Liver (tissue), 9 donors: ENCODE results near the gene PARM1. TPM values are rescaled to one million over a fixed set of nuclear protein-coding genes. Genes with fewer than 3 reads are reported as not detected.

Experiments
- DNase-seq: peaks from one replicate; pipeline ENCODE4 v3.0.0-alpha.2; 2017; ENCODE audit warnings: low spot score
- H3K27ac ChIP-seq, 2 donors: one replicate each; pipeline ENCODE4 v1.7.0; 2013; ENCODE audit warnings: inconsistent platforms in 2 of 2, low read length in 2 of 2, control low read depth in 1 of 2, low read depth in 1 of 2, mild to moderate bottlenecking in 1 of 2
- H3K27me3 ChIP-seq, 4 donors: one replicate each; pipeline versions ENCODE4 v1.6.1 to v1.7.0; 2013; ENCODE audit warnings: low read length in 3 of 4, inconsistent platforms in 1 of 4, mild to moderate bottlenecking in 1 of 4, moderate library complexity in 1 of 4; ENCODE audit not compliant: control insufficient read depth in 4 of 4, insufficient read depth in 4 of 4
- H3K36me3 ChIP-seq, 4 donors: one replicate each; pipeline versions ENCODE4 v1.6.1 to v1.7.0; 2013; ENCODE audit warnings: low read length in 3 of 4, mild to moderate bottlenecking in 3 of 4, low read depth in 1 of 4, moderate library complexity in 1 of 4; ENCODE audit not compliant: control insufficient read depth in 4 of 4, insufficient read depth in 3 of 4
- H3K4me1 ChIP-seq, 4 donors: one replicate each; pipeline versions ENCODE4 v1.6.1 to v1.7.0; 2013; ENCODE audit warnings: low read length in 3 of 4, mild to moderate bottlenecking in 3 of 4, moderate library complexity in 1 of 4; ENCODE audit not compliant: control insufficient read depth in 4 of 4, insufficient read depth in 4 of 4
- H3K4me3 ChIP-seq, 3 donors: one replicate each; pipeline versions ENCODE4 v1.6.1 to v1.7.0; 2013; ENCODE audit warnings: low read length in 3 of 3, control low read depth in 1 of 3, low read depth in 1 of 3, mild to moderate bottlenecking in 1 of 3
- H3K9ac ChIP-seq, 2 donors: one replicate each; pipeline ENCODE4 v1.7.0; 2013; ENCODE audit warnings: low read length in 2 of 2, mild to moderate bottlenecking in 2 of 2, moderate library complexity in 2 of 2, control low read depth in 1 of 2, low read depth in 1 of 2
- H3K9me3 ChIP-seq, 4 donors: one replicate each; pipeline versions ENCODE4 v1.6.1 to v1.7.0; 2013; ENCODE audit warnings: low read length in 3 of 4; ENCODE audit not compliant: control insufficient read depth in 4 of 4
- EGR1 ChIP-seq, 2 donors: IDR thresholded peaks; 2 replicates each; pipeline ENCODE4 v1.6.1; 2016 to 2018; ENCODE audit warnings: antibody characterized with exemption in 2 of 2, low read depth in 2 of 2
- FOXA2 ChIP-seq: IDR thresholded peaks from 2 replicates; pipeline ENCODE4 v1.6.1; 2016; ENCODE audit warnings: antibody characterized with exemption
- GABPA ChIP-seq, 2 donors: IDR thresholded peaks in 1 of 2; conservative IDR thresholded peaks in 1 of 2; 2 replicates each; pipeline ENCODE4 v1.6.1; 2016; ENCODE audit warnings: antibody characterized with exemption in 2 of 2, mild to moderate bottlenecking in 1 of 2, moderate library complexity in 1 of 2
- HNF4A ChIP-seq, 2 donors: conservative IDR thresholded peaks; 2 replicates each; pipeline ENCODE4 v1.6.1; 2016; ENCODE audit warnings: antibody characterized with exemption in 2 of 2, mild to moderate bottlenecking in 2 of 2
- HNF4G ChIP-seq: IDR thresholded peaks from 2 replicates; pipeline ENCODE4 v1.6.1; 2016; ENCODE audit warnings: antibody characterized with exemption
- JUND ChIP-seq, 2 donors: IDR thresholded peaks; 2 replicates each; pipeline ENCODE4 v1.6.1; 2016; ENCODE audit warnings: antibody characterized with exemption in 2 of 2
- NR2F2 ChIP-seq: IDR thresholded peaks from 2 replicates; pipeline ENCODE4 v1.6.1; 2016; ENCODE audit warnings: antibody characterized with exemption
- RXRA ChIP-seq, 2 donors: IDR thresholded peaks; 2 replicates each; pipeline ENCODE4 v1.6.1; 2017 to 2018; ENCODE audit warnings: antibody characterized with exemption in 2 of 2, mild to moderate bottlenecking in 1 of 2
- SP1 ChIP-seq: IDR thresholded peaks from 2 replicates; pipeline ENCODE4 v1.6.1; 2018; ENCODE audit warnings: antibody characterized with exemption, mild to moderate bottlenecking
- TAF1 ChIP-seq: conservative IDR thresholded peaks from 2 replicates; pipeline ENCODE4 v1.6.1; 2016; ENCODE audit warnings: antibody characterized with exemption, mild to moderate bottlenecking
- YY1 ChIP-seq: IDR thresholded peaks from 2 replicates; pipeline ENCODE4 v1.6.1; 2016; ENCODE audit warnings: antibody characterized with exemption, mild to moderate bottlenecking
- WGBS: extraction: QIAGEN DNeasy Blood & Tissue Kit; methylation state at CpG from one replicate; pipeline ENCODE4 v1.1.7; 2013; 5-methylcytosine and 5-hydroxymethylcytosine counted together
- polyA plus RNA-seq, 2 donors: library from polyadenylated mRNA; stranded (reverse) in 1 of 2; unstranded in 1 of 2; fragments of 200-250 nt in 1 of 2; fragments of >200 nt in 1 of 2; fragmentation: Nextera tagmentation in 1 of 2; extraction: Ambion mirVana in 1 of 2; gene quantifications; one replicate each; pipeline versions ENCODE4 v1.2.1 to v1.2.3, GENCODE V29; 2013 to 2015
- total RNA-seq, 2 donors: library from RNA; depleted of rRNA; stranded (reverse); fragments of >200 nt; gene quantifications; one replicate each; pipeline ENCODE4 v1.2.3, GENCODE V29; 2014
- TF ChIP-seq, protein P1 (sequence below): fragments of 150-350 bp; IDR thresholded peaks from 2 replicates; pipeline ENCODE4 v1.5.1; 2017; ENCODE audit warnings: improper control_type of control experiment, low read depth, low read length; ENCODE audit not compliant: missing input control
- TF ChIP-seq, protein P2 (sequence below): IDR thresholded peaks from 2 replicates; pipeline ENCODE4 v1.6.1; 2016; ENCODE audit warnings: antibody characterized with exemption, mild to moderate bottlenecking
- TF ChIP-seq, protein P3 (sequence below): IDR thresholded peaks from 2 replicates; pipeline ENCODE4 v1.6.1; 2016; ENCODE audit warnings: antibody characterized with exemption
- donor health status: healthy.
- donor health status: healthy.
- donor health status: healthy.
- donor health status: healthy.
- donor health status: healthy.

PARM1 gene
- total and polyA plus RNA-seq, 4 donors, result 0.42 to 2.2 (median 0.74) TPM

- TF ChIP-seq EGR1 (IDR thresholded peaks at IDR 0.05; ENCODE audit: low read depth in 2 of 2), result no peak
- TF ChIP-seq GABPA (IDR thresholded peaks at IDR 0.05 in 1 of 2, conservative IDR thresholded peaks at IDR 0.05 in 1 of 2), result no peak
Observed at GRCh38 chr4:74934016-74934831, 1.3 kb downstream of the PARM1 start (continued).

DNA sequence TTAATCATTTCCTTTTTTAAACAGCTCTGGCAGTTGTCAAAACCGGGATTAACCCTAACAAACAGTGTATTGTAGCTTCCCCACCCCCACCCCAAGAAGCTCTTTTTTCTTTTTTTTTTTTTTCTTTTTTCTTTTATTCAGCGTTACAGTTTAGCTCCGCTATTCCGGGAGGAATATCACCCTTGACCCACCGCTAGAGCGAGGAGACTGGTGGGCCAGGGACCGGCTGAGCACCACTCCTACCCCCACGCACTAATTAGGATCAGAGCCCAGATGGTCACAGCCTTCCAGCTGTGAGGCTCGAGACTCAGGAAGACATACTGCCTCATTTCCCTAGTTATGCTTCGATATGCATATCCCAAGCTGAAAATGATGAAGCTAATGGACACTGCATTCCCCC is 2.0 kb downstream of the PARM1 start:
- Histone ChIP-seq H3K9ac (no peak overlapping the region), H3K27ac (no peak overlapping the region), H3K36me3 (no peaks in the 10 kb centered on the region), H3K4me3 (no peak overlapping the region), H3K27me3 (peaks cover 0 to 13% (median 6%) of the 10 kb centered on the region in 4 donors), H3K4me1 (peaks cover 9 to 22% (median 19%) of the 10 kb centered on the region in 4 donors), H3K9me3 (no peaks in the 10 kb centered on the region)
- WGBS, result 24% methylated on average over 10 of the region's 10 CpGs
- DNase-seq, result no peak
- no peak for TF ChIP-seq RXRA (IDR thresholded peaks at IDR 0.05)
- TF ChIP-seq HNF4G, result no peak
- TF ChIP-seq, protein P1, sequence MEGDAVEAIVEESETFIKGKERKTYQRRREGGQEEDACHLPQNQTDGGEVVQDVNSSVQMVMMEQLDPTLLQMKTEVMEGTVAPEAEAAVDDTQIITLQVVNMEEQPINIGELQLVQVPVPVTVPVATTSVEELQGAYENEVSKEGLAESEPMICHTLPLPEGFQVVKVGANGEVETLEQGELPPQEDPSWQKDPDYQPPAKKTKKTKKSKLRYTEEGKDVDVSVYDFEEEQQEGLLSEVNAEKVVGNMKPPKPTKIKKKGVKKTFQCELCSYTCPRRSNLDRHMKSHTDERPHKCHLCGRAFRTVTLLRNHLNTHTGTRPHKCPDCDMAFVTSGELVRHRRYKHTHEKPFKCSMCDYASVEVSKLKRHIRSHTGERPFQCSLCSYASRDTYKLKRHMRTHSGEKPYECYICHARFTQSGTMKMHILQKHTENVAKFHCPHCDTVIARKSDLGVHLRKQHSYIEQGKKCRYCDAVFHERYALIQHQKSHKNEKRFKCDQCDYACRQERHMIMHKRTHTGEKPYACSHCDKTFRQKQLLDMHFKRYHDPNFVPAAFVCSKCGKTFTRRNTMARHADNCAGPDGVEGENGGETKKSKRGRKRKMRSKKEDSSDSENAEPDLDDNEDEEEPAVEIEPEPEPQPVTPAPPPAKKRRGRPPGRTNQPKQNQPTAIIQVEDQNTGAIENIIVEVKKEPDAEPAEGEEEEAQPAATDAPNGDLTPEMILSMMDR, result no peak
- no peak for TF ChIP-seq NR2F2
- no peak for TF ChIP-seq FOXA2
- TF ChIP-seq JUND (IDR thresholded peaks at IDR 0.05), result no peak
- TF ChIP-seq HNF4A (conservative IDR thresholded peaks at IDR 0.05), result no peak
- TF ChIP-seq, protein P2, sequence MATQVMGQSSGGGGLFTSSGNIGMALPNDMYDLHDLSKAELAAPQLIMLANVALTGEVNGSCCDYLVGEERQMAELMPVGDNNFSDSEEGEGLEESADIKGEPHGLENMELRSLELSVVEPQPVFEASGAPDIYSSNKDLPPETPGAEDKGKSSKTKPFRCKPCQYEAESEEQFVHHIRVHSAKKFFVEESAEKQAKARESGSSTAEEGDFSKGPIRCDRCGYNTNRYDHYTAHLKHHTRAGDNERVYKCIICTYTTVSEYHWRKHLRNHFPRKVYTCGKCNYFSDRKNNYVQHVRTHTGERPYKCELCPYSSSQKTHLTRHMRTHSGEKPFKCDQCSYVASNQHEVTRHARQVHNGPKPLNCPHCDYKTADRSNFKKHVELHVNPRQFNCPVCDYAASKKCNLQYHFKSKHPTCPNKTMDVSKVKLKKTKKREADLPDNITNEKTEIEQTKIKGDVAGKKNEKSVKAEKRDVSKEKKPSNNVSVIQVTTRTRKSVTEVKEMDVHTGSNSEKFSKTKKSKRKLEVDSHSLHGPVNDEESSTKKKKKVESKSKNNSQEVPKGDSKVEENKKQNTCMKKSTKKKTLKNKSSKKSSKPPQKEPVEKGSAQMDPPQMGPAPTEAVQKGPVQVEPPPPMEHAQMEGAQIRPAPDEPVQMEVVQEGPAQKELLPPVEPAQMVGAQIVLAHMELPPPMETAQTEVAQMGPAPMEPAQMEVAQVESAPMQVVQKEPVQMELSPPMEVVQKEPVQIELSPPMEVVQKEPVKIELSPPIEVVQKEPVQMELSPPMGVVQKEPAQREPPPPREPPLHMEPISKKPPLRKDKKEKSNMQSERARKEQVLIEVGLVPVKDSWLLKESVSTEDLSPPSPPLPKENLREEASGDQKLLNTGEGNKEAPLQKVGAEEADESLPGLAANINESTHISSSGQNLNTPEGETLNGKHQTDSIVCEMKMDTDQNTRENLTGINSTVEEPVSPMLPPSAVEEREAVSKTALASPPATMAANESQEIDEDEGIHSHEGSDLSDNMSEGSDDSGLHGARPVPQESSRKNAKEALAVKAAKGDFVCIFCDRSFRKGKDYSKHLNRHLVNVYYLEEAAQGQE, result no peak
- TF ChIP-seq, protein P3, sequence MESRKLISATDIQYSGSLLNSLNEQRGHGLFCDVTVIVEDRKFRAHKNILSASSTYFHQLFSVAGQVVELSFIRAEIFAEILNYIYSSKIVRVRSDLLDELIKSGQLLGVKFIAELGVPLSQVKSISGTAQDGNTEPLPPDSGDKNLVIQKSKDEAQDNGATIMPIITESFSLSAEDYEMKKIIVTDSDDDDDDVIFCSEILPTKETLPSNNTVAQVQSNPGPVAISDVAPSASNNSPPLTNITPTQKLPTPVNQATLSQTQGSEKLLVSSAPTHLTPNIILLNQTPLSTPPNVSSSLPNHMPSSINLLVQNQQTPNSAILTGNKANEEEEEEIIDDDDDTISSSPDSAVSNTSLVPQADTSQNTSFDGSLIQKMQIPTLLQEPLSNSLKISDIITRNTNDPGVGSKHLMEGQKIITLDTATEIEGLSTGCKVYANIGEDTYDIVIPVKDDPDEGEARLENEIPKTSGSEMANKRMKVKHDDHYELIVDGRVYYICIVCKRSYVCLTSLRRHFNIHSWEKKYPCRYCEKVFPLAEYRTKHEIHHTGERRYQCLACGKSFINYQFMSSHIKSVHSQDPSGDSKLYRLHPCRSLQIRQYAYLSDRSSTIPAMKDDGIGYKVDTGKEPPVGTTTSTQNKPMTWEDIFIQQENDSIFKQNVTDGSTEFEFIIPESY, result no peak
- TF ChIP-seq SP1, result no peak
- TF ChIP-seq YY1, result no peak
- no peak for TF ChIP-seq TAF1
- TF ChIP-seq EGR1 (IDR thresholded peaks at IDR 0.05; ENCODE audit: low read depth in 2 of 2), result no peak
